ENCODE measurements around the gene LYRM4.

Gene LYRM4

DNA sequence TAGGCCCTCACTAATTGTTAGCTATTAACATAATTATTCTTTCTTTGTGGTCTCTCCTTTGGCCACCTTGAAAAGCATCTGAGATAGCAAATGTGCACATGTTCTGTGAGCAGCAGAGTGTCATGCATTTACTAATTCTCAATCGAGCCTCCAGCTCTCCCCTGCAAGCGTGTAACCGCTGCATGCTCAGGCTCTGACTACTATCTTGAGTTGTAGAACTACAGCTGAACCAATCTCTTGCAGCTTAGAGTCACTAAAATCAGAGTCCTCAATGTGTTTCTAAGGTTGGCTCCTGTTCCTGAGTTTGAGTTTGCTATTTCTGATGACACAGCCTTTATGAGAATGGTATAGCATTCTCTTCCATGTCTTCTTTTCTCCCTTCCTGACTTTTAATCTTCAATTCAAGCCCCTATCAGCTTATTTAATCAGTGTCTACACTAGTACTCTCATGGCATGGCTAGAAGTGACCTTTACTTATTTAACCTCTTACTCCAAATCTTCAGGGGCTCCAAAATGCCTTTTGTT, 110.1 kb downstream of the LYRM4 start:
- Histone ChIP-seq H2BK12ac (ENCODE audit: low read length in 2 of 2) (no peak overlapping the region), H3K4ac (ENCODE audit: low read depth in 1 of 2, low read length in 2 of 2) (no peak overlapping the region), H3K9ac (ENCODE audit: low read length) (no peak overlapping the region), H3K36me3 (ENCODE audit: control insufficient read depth in 1 of 2, insufficient read depth in 2 of 2, low read depth in 1 of 2, low read length in 2 of 2) (no peaks in the 10 kb centered on the region), H3K79me1 (replicated peaks; ENCODE audit: low read length, poor library complexity, severe bottlenecking) (peaks cover 19% of the 10 kb centered on the region), H3K23ac (ENCODE audit: low read length in 2 of 2) (no peak overlapping the region), H4K8ac (ENCODE audit: low read length) (no peak overlapping the region), H2AFZ (ENCODE audit: low read depth, low read length) (no peak overlapping the region), H2BK15ac (ENCODE audit: low read depth, poor library complexity, severe bottlenecking) (no peak overlapping the region), H3K27ac (ENCODE audit: low read length, poor library complexity, severe bottlenecking) (no peak overlapping the region), H2AK5ac (ENCODE audit: low read length, severe bottlenecking) (no peak overlapping the region), H3K27me3 (ENCODE audit: control insufficient read depth in 1 of 2, insufficient read depth in 1 of 2, low read length in 2 of 2) (no peaks in the 10 kb centered on the region), H2BK120ac (ENCODE audit: low read depth, low read length) (no peak overlapping the region), H3K4me1 (ENCODE audit: control insufficient read depth, insufficient read depth, low read depth, low read length) (peaks cover 2% of the 10 kb centered on the region), H3K18ac (ENCODE audit: low read depth in 1 of 2, low read length in 2 of 2) (no peak overlapping the region), H3K9me3 (ENCODE audit: control insufficient read depth, low read length) (no peaks in the 10 kb centered on the region), H4K91ac (ENCODE audit: low read length) (no peak overlapping the region), H3K14ac (ENCODE audit: low read length in 2 of 2) (no peak overlapping the region), H3K4me2 (ENCODE audit: low read length, poor library complexity, severe bottlenecking) (no peak overlapping the region), H3K4me3 (ENCODE audit: insufficient read depth in 1 of 2, low read depth in 1 of 2, low read length in 2 of 2) (no peak overlapping the region), H2BK5ac (ENCODE audit: low read depth, low read length, poor library complexity, severe bottlenecking) (no peak overlapping the region)
- no peak for DNase-seq
- 96% methylated on average over 3 of the region's 3 CpGs for WGBS

- Histone ChIP-seq H3K4me3 (ENCODE audit: insufficient read depth in 1 of 2, low read depth in 1 of 2, low read length in 2 of 2) (no peak overlapping the region), H2BK5ac (ENCODE audit: low read depth, low read length, poor library complexity, severe bottlenecking) (no peak overlapping the region), H3K27me3 (ENCODE audit: control insufficient read depth in 1 of 2, insufficient read depth in 1 of 2, low read length in 2 of 2) (no peaks in the 10 kb centered on the region), H3K4me1 (ENCODE audit: control insufficient read depth, insufficient read depth, low read depth, low read length) (peaks cover 2% of the 10 kb centered on the region), H2BK15ac (ENCODE audit: low read depth, poor library complexity, severe bottlenecking) (no peak overlapping the region), H3K23ac (ENCODE audit: low read length in 2 of 2) (no peak overlapping the region), H2BK120ac (ENCODE audit: low read depth, low read length) (no peak overlapping the region), H3K4ac (ENCODE audit: low read depth in 1 of 2, low read length in 2 of 2) (no peak overlapping the region), H2BK12ac (ENCODE audit: low read length in 2 of 2) (no peak overlapping the region), H2AFZ (ENCODE audit: low read depth, low read length) (no peak overlapping the region), H3K14ac (ENCODE audit: low read length in 2 of 2) (no peak overlapping the region), H2AK5ac (ENCODE audit: low read length, severe bottlenecking) (no peak overlapping the region), H4K8ac (ENCODE audit: low read length) (no peak overlapping the region), H3K36me3 (ENCODE audit: control insufficient read depth in 1 of 2, insufficient read depth in 2 of 2, low read depth in 1 of 2, low read length in 2 of 2) (no peaks in the 10 kb centered on the region), H3K9ac (ENCODE audit: low read length) (no peak overlapping the region), H3K4me2 (ENCODE audit: low read length, poor library complexity, severe bottlenecking) (no peak overlapping the region), H4K91ac (ENCODE audit: low read length) (no peak overlapping the region), H3K18ac (ENCODE audit: low read depth in 1 of 2, low read length in 2 of 2) (no peak overlapping the region), H3K9me3 (ENCODE audit: control insufficient read depth, low read length) (no peaks in the 10 kb centered on the region), H3K27ac (ENCODE audit: low read length, poor library complexity, severe bottlenecking) (no peak overlapping the region), H3K79me1 (replicated peaks; ENCODE audit: low read length, poor library complexity, severe bottlenecking) (peaks cover 22% of the 10 kb centered on the region)
- 93% methylated on average over 6 of the region's 6 CpGs for WGBS
- no peak for DNase-seq
These were observed 110.9 kb downstream of the LYRM4 start for GRCh38 chr6:5149891-5150290.

DNA sequence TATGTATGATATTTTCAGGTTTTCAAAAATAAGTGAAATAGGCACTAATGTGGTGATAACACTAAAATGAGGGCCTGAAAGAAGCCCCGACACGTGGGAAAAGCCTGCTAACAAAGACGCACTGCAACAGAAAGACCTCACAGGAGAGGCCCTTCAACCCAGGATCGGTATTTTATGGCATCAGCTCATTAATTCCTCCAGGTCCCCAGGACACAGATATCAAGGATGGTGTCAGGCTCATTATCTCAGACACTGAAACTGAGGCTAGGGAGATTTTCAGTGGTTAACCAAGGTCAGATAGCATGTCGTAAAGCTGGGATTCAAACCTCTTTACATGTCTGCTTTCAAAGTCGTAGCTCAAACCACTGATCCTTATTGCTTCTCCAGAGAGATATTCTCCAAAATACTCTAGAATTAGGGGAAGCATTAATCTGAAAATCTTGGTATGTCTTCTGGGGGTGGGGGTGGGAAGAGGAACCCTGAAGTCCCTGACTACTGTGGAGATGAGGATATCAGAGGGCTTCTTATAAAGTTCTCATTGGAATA, 111.5 kb downstream of the LYRM4 start:
- Histone ChIP-seq H4K91ac (ENCODE audit: low read length) (no peak overlapping the region), H2AFZ (ENCODE audit: low read depth, low read length) (no peak overlapping the region), H2BK5ac (ENCODE audit: low read depth, low read length, poor library complexity, severe bottlenecking) (no peak overlapping the region), H3K4ac (ENCODE audit: low read depth in 1 of 2, low read length in 2 of 2) (no peak overlapping the region), H3K23ac (ENCODE audit: low read length in 2 of 2) (no peak overlapping the region), H3K27me3 (ENCODE audit: control insufficient read depth in 1 of 2, insufficient read depth in 1 of 2, low read length in 2 of 2) (no peaks in the 10 kb centered on the region), H3K4me3 (ENCODE audit: insufficient read depth in 1 of 2, low read depth in 1 of 2, low read length in 2 of 2) (no peak overlapping the region), H2BK12ac (ENCODE audit: low read length in 2 of 2) (no peak overlapping the region), H3K36me3 (ENCODE audit: control insufficient read depth in 1 of 2, insufficient read depth in 2 of 2, low read depth in 1 of 2, low read length in 2 of 2) (peaks cover 0 to 3% of the 10 kb centered on the region in 2 experiments), H3K4me1 (ENCODE audit: control insufficient read depth, insufficient read depth, low read depth, low read length) (peaks cover 2% of the 10 kb centered on the region), H3K4me2 (ENCODE audit: low read length, poor library complexity, severe bottlenecking) (no peak overlapping the region), H2BK15ac (ENCODE audit: low read depth, poor library complexity, severe bottlenecking) (no peak overlapping the region), H2BK120ac (ENCODE audit: low read depth, low read length) (no peak overlapping the region), H3K9me3 (ENCODE audit: control insufficient read depth, low read length) (no peaks in the 10 kb centered on the region), H3K18ac (ENCODE audit: low read depth in 1 of 2, low read length in 2 of 2) (no peak overlapping the region), H3K14ac (ENCODE audit: low read length in 2 of 2) (no peak overlapping the region), H3K9ac (ENCODE audit: low read length) (no peak overlapping the region), H4K8ac (ENCODE audit: low read length) (no peak overlapping the region), H3K27ac (ENCODE audit: low read length, poor library complexity, severe bottlenecking) (no peak overlapping the region), H2AK5ac (ENCODE audit: low read length, severe bottlenecking) (no peak overlapping the region), H3K79me1 (replicated peaks; ENCODE audit: low read length, poor library complexity, severe bottlenecking) (peaks cover 22% of the 10 kb centered on the region)
- WGBS = 69% methylated on average over 4 of the region's 6 CpGs
- DNase-seq = no peak

DNA sequence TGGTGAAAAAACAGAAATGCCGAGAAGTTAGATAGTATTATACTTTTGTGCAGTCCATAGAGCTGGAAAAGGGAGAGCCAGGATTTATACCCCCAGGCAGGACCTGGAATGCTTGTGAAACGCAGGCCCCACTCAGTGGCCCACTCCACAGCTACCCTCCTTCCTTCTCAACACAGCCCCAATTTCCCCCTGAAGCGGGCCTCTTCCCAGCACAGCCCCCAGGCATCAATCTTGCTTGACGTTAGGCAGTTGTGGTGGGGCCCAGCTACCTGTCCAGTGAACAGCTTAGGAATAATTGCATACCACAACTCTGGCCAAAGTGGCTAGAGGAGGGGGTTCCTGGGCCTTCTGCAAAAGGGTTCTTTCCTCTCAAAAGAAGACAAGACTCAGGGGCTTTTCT, 114.4 kb downstream of the LYRM4 start:
- Histone ChIP-seq H3K36me3 (ENCODE audit: control insufficient read depth in 1 of 2, insufficient read depth in 2 of 2, low read depth in 1 of 2, low read length in 2 of 2) (peaks cover 0 to 3% of the 10 kb centered on the region in 2 experiments), H3K23ac (ENCODE audit: low read length in 2 of 2) (no peak overlapping the region), H2AK5ac (ENCODE audit: low read length, severe bottlenecking) (no peak overlapping the region), H3K14ac (ENCODE audit: low read length in 2 of 2) (no peak overlapping the region), H3K4me1 (ENCODE audit: control insufficient read depth, insufficient read depth, low read depth, low read length) (peaks cover 4% of the 10 kb centered on the region), H3K4me3 (ENCODE audit: insufficient read depth in 1 of 2, low read depth in 1 of 2, low read length in 2 of 2) (no peak overlapping the region), H3K9me3 (ENCODE audit: control insufficient read depth, low read length) (no peaks in the 10 kb centered on the region), H4K8ac (ENCODE audit: low read length) (no peak overlapping the region), H2BK120ac (ENCODE audit: low read depth, low read length) (no peak overlapping the region), H3K9ac (ENCODE audit: low read length) (no peak overlapping the region), H3K4me2 (ENCODE audit: low read length, poor library complexity, severe bottlenecking) (no peak overlapping the region), H3K4ac (ENCODE audit: low read depth in 1 of 2, low read length in 2 of 2) (no peak overlapping the region), H4K91ac (ENCODE audit: low read length) (no peak overlapping the region), H2AFZ (ENCODE audit: low read depth, low read length) (no peak overlapping the region), H3K27ac (ENCODE audit: low read length, poor library complexity, severe bottlenecking) (no peak overlapping the region), H2BK12ac (ENCODE audit: low read length in 2 of 2) (no peak overlapping the region), H2BK5ac (ENCODE audit: low read depth, low read length, poor library complexity, severe bottlenecking) (no peak overlapping the region), H3K27me3 (ENCODE audit: control insufficient read depth in 1 of 2, insufficient read depth in 1 of 2, low read length in 2 of 2) (no peaks in the 10 kb centered on the region), H3K79me1 (replicated peaks; ENCODE audit: low read length, poor library complexity, severe bottlenecking) (peaks cover 20% of the 10 kb centered on the region), H2BK15ac (ENCODE audit: low read depth, poor library complexity, severe bottlenecking) (no peak overlapping the region), H3K18ac (ENCODE audit: low read depth in 1 of 2, low read length in 2 of 2) (no peak overlapping the region)
- DNase-seq = no peak
- WGBS = 45% methylated on average over 3 of the region's 4 CpGs

Data from mesenchymal stem cell (in vitro differentiated cells and primary cell).